GM23338 (cell line): ENCODE measurements around the gene NCK2. TPM values are rescaled to one million over a fixed set of nuclear protein-coding genes. Genes with fewer than 3 reads are reported as not detected.

Experiments used
- ATAC-seq: fragments of 200-7000 bp; cut with Tn5 transposase; 3 replicates; pipeline ENCODE4 v1.9.1; 2020
- DNase-seq: peaks from one replicate; pipeline ENCODE4 v3.0.0-alpha.2; 2015; ENCODE audit warnings: low spot score
- H2AFZ ChIP-seq: fragments of 200-600 bp; sonication (generic); 2 replicates; pipeline ENCODE4 v1.8.0; 2016; ENCODE audit warnings: antibody characterized with exemption, mild to moderate bottlenecking, moderate library complexity
- H3F3A ChIP-seq: fragments of 200-600 bp; sonication (generic); replicated peaks from 2 replicates; pipeline ENCODE4 v1.8.0; 2017; ENCODE audit warnings: antibody characterized with exemption, mixed run types, low read depth
- H3K27ac ChIP-seq: fragments of 200-600 bp; sonication (generic); 2 replicates; pipeline ENCODE4 v1.6.1; 2016; ENCODE audit warnings: low read depth
- H3K27me3 ChIP-seq: fragments of 200-600 bp; sonication (generic); 2 replicates; pipeline ENCODE4 v1.8.0; 2016; ENCODE audit warnings: mild to moderate bottlenecking, mixed run types, moderate library complexity; ENCODE audit not compliant: insufficient read depth
- H3K36me3 ChIP-seq: fragments of 200-600 bp; sonication (generic); 2 replicates; pipeline ENCODE4 v1.8.0; 2016; ENCODE audit warnings: mild to moderate bottlenecking; ENCODE audit not compliant: insufficient read depth
- H3K4me1 ChIP-seq: fragments of 200-600 bp; sonication (generic); 2 replicates; pipeline ENCODE4 v1.8.0; 2016; ENCODE audit warnings: mild to moderate bottlenecking, moderate library complexity; ENCODE audit not compliant: insufficient read depth
- H3K4me2 ChIP-seq: fragments of 200-600 bp; sonication (generic); 2 replicates; pipeline ENCODE4 v1.7.1; 2017; ENCODE audit warnings: mixed run types
- H3K4me3 ChIP-seq: fragments of 200-600 bp; sonication (generic); 2 replicates; pipeline ENCODE4 v1.6.1; 2016; ENCODE audit warnings: mixed run types
- H3K79me2 ChIP-seq: fragments of 200-600 bp; sonication (generic); replicated peaks from 2 replicates; pipeline ENCODE4 v1.8.0; 2017; ENCODE audit warnings: mild to moderate bottlenecking; ENCODE audit not compliant: insufficient read depth
- H3K9me2 ChIP-seq: fragments of 200-600 bp; sonication (generic); 2 replicates; pipeline ENCODE4 v1.8.0; 2017; ENCODE audit not compliant: insufficient read depth
- H4K20me1 ChIP-seq: fragments of 200-600 bp; sonication (generic); replicated peaks from 2 replicates; pipeline ENCODE4 v1.8.0; 2017; ENCODE audit warnings: mild to moderate bottlenecking; ENCODE audit not compliant: insufficient read depth
- H3K27ac Mint-ChIP-seq: 2 replicates; pipeline ENCODE4 v1.8.0; 2020; ENCODE audit warnings: inconsistent platforms, mild to moderate bottlenecking, moderate library complexity, mixed read lengths
- H3K27me3 Mint-ChIP-seq: 3 replicates; pipeline ENCODE4 v1.8.0; 2022; ENCODE audit warnings: low read depth, mild to moderate bottlenecking, moderate library complexity, mixed read lengths, inconsistent platforms; ENCODE audit not compliant: insufficient read depth, poor library complexity
- H3K36me3 Mint-ChIP-seq: 3 replicates; pipeline ENCODE4 v1.8.0; 2021; ENCODE audit warnings: low read depth, mild to moderate bottlenecking, inconsistent platforms, moderate library complexity, mixed read lengths
- H3K4me1 Mint-ChIP-seq: 3 replicates; pipeline ENCODE4 v1.8.0; 2020; ENCODE audit warnings: mild to moderate bottlenecking, inconsistent platforms, mixed read lengths
- H3K4me3 Mint-ChIP-seq: 3 replicates; pipeline ENCODE4 v1.8.0; 2021; ENCODE audit warnings: moderate library complexity, mild to moderate bottlenecking, inconsistent platforms, mixed read lengths
- H3K9me3 Mint-ChIP-seq: 3 replicates; pipeline ENCODE4 v1.8.0; 2020; ENCODE audit warnings: moderate library complexity, mild to moderate bottlenecking, inconsistent platforms, mixed read lengths
- CTCF ChIP-seq, 2 experiments: fragments of 200-600 bp in 1 of 2; sonication (generic) in 1 of 2; conservative IDR thresholded peaks; 2 replicates each; pipeline versions ENCODE4 v1.5.1 to v1.6.1; 2016 to 2017; ENCODE audit warnings: antibody characterized with exemption in 2 of 2, low read depth in 2 of 2, mild to moderate bottlenecking in 2 of 2, moderate library complexity in 1 of 2
- EZH2 ChIP-seq: fragments of 200-600 bp; sonication (generic); IDR thresholded peaks from one replicate; pipeline ENCODE4 v1.8.0; 2017; ENCODE audit warnings: antibody characterized with exemption, mild to moderate bottlenecking, low read depth; ENCODE audit not compliant: unreplicated experiment
- EZH2phosphoT487 ChIP-seq: fragments of 200-600 bp; sonication (generic); IDR thresholded peaks from one replicate; pipeline ENCODE4 v1.8.1; 2018; ENCODE audit warnings: antibody characterized with exemption; ENCODE audit not compliant: unreplicated experiment
- JUNB ChIP-seq: IDR thresholded peaks from one replicate; pipeline ENCODE4 v1.6.1; 2016; ENCODE audit warnings: antibody characterized with exemption; ENCODE audit not compliant: unreplicated experiment
- REST ChIP-seq: IDR thresholded peaks from one replicate; pipeline ENCODE4 v1.6.1; 2018; ENCODE audit warnings: antibody characterized with exemption; ENCODE audit not compliant: unreplicated experiment
- STAT1 ChIP-seq: IDR thresholded peaks from one replicate; pipeline ENCODE4 v1.6.1; 2016; ENCODE audit warnings: antibody characterized with exemption; ENCODE audit not compliant: unreplicated experiment
- ZNF114 ChIP-seq: fragments of 250-450 bp; sonication (Bioruptor Pico); IDR thresholded peaks from 2 replicates; pipeline ENCODE4 v1.5.0; 2020; ENCODE audit warnings: mild to moderate bottlenecking, moderate library complexity
- ZNF331 ChIP-seq: fragments of 250-450 bp; sonication (Bioruptor Pico); IDR thresholded peaks from 2 replicates; pipeline ENCODE4 v1.5.0; 2020; ENCODE audit warnings: low read depth, mild to moderate bottlenecking, moderate library complexity
- polyA plus RNA-seq: library from polyadenylated mRNA; unstranded; fragments of >200 nt; fragmentation: Nextera tagmentation; extraction: Ambion mirVana; gene quantifications from 2 replicates; pipeline ENCODE4 v1.2.1, GENCODE V29; 2016
- total RNA-seq: library from RNA; depleted of rRNA; stranded (reverse); fragments of >200 nt; shearing (Covaris generic); gene quantifications from 2 replicates; pipeline ENCODE4 v1.2.3, GENCODE V29; 2014

The NCK2 gene
- total and polyA plus RNA-seq, 2 experiments from 2014 or later = 26.9 to 59.9 TPM

- TF ChIP-seq JUNB (no peak), EZH2phosphoT487 (no peak), ZNF114 (CRISPR knock-in tag) (no peak), STAT1 (no peak), ZNF331 (no peak), CTCF (conservative IDR thresholded peaks at IDR 0.05; ENCODE audit: low read depth in 2 of 2) (no peak), REST (no peak)
Measured at GRCh38 chr2:105768961-105769452, 24.3 kb downstream of the NCK2 start (continued).

GRCh38 chr2:105769504-105769903 lies 24.8 kb downstream of the NCK2 start:
- Mint-ChIP-seq H3K27me3 (peaks cover 4% of the 10 kb centered on the region), H3K36me3 (no peaks in the 10 kb centered on the region; the same call in 1 of the 3 replicates), H3K27ac (no peak overlapping the region; the same call in 1 of the 2 replicates), H3K9me3 (no peaks in the 10 kb centered on the region), H3K4me3 (no peak overlapping the region; the same call in 2 of the 3 replicates), H3K4me1 (peaks cover 67% of the 10 kb centered on the region)
- Histone ChIP-seq H4K20me1 (peaks cover 38% of the 10 kb centered on the region), H3K4me3 (no peak overlapping the region), H3K4me1 (peaks cover 36% of the 10 kb centered on the region), H2AFZ (no peak overlapping the region), H3K36me3 (no peaks in the 10 kb centered on the region), H3K79me2 (peaks cover 99% of the 10 kb centered on the region), H3K9me2 (no peaks in the 10 kb centered on the region), H3K4me2 (no peak overlapping the region; the same call in 1 of the 2 replicates), H3K27me3 (no peaks in the 10 kb centered on the region), H3K27ac (no peak overlapping the region), H3F3A (no peaks in the 10 kb centered on the region)
- peak; percentile 53 for DNase-seq
- TF ChIP-seq CTCF (conservative IDR thresholded peaks at IDR 0.05; ENCODE audit: low read depth in 2 of 2) (peak in 1 of 2 experiments; percentile 49; a peak in 2 of 4 replicates), EZH2 (no peak)
- ATAC-seq = peak; percentile 80
